ENCODE results near the gene B4GALT4.
"Not testable (repeated sequence)": the region's sequence is repeated elsewhere in the genome, so short reads cannot be mapped to it uniquely, and the experiment has no call there.

B4GALT4 gene

DNA sequence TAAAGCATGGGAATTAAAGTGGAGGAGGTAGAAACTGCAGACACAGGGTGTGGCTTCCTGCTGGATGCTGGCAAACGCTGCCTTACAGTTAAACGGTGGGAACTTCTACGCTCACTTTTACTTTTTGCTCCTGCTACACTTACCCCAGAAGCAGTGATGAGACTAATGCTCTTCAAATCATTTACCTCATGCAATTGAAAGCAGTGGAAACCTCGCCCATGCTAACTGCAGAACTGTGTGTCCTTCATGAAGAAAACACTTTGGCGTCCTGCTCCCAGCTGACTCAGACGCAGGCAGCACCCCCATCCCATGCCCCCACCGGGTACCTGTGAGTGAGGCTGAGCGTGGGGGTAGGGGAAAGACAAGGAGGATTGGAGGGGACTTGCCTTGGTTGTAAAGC lies 35.5 kb downstream of the B4GALT4 start:
- DNase-seq (ENCODE audit: low read depth in 2 of 2): no peak

DNA sequence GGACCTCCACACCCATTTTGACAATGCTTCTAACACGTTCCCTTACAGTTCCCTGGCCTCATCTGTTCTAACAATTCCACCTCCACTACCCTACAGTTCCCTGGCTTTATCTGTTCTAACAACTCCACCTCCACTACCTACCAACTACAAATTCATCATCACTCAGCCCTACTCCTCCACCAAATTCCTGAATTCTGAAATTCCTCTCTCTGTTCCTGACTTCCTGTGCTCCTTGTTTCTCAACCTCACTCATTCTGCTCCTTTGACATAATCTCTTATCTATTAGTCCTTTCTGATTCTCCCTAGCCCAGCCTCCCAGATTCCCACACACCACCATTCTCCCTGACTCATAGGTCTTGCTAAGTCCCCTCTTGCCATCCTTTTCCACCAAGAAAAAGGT lies 44.8 kb downstream of the B4GALT4 start:
- DNase-seq (ENCODE audit: low read depth in 2 of 2): no peak

DNA sequence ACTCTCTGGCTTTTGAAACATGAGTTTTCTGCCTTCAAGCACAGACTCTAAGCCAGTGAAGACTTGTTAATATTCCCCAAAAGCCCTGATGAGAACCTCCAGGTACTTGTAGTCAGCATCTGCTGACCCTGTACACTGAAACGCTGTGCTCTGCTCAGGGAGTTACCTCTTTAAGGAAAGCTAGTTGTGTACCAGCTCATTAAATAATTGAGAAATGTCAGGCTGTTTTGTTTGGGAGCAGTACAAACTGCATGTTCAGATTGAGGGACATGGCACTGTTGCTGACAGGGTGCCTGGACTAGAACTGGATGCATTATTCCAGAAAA lies 45.6 kb downstream of the B4GALT4 start:
- no peak for DNase-seq (ENCODE audit: low read depth in 2 of 2)

DNA sequence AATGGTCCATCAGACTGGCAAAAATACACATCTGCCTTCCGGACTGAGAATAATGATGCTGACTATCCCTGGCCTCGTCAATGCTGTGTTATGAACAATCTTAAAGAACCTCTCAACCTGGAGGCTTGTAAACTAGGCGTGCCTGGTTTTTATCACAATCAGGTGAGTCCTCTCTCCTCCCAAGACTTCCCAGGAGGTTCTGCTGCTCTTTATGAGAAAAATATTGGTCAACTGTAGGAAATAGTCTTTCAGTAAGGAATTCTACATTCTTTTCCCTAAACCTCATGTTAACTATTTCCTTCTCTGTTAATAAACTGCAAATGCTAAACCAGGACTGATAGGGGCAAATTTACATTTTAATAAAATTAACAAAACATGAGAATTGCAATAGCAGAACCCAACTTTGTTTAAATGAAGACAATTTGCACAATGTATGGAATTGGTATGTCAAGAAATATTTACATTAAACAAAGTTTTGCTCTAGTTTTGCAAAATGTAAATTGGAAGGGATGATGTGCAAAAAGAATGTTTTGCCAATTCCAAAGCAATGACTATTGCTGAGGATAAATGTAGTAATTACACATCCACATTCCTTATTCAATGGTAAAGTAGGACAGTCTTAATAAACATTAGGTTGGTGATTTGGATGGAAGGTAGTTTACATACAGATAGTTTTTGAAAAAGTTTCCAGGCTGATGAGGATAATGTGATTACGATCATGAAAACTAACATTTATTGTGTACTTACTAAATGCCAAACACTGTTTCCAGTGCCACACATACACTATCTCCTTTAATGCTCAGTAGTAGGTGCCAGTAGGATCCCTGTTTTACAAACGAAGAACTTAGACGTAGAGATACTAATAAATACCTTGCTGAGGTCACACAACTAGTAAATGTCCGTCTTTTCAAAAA lies 46.2 kb downstream of the B4GALT4 start:
- DNase-seq (ENCODE audit: low read depth in 2 of 2): no peak

DNA sequence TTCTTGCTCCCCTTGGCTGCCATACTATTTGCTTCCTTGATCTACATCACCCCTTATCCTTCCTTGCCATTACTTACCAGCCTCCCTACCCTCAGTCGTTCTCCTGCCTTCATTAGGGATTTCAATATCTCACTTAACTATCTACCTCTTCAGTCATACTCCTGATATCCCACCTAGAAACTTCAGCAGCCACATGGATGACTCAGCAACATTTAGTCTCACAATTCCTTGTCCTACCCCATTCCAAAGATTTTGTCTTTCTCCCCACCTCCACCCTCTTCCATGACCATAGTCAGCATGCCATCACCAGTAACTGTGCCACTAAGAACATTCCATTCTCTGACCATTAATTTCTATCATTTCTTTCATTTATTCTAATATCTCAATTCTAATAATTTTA lies 48.9 kb downstream of the B4GALT4 start:
- no peak for DNase-seq (ENCODE audit: low read depth in 2 of 2)

DNA sequence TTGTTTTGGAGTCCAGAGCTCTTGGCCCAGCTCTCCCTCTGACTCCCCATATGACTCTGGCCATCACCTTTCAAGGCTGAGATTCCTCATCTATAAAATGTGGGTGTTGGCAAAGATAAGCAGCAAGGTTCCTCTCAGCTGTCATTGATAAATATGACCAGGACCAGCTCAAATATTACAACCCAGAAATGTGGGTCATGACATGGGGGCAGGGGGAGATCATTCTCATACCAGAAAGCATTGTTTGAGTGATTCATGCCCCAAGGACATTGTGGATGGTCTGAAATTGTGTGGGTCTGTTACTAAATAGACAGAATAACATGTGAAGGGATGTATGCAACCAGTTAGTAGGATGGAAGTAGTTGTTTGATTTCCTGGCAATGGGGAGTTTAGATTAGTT lies 53.4 kb downstream of the B4GALT4 start:
- DNase-seq (ENCODE audit: low read depth in 2 of 2): no peak

DNA sequence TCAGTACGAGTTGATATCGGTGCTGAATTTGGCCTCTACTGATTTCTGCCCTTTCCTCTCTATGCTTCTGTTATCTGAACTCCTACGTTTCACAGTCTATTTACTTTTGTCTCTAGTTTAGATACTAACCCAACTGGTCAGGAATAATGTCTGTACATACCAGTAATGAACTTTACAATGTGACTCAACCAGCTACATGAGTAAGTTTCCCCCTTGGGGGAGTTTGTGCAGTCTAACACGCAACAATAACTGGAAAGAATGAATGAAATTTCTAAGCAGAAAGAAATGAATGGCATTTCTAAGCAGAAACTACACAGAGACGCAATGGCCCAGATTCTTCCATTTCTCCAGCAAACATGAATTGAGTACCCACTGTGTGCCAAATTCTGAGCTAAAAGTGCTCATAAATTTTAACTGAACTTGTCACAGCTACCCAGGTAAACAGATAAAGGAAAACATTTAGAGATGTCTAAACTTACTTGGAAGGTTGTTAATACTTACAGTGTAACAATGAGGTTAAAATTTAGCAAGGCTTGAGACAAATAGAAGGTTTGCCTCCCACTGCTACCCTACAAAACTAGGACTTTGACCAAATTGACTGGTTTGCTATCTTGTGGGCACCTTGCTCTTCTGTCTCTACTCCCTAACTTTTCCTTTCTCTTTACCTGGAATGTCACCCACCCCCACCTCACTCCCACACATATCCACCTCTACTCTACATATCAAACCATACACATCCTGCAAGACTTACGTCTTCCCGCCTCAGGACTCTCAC lies 55.7 kb downstream of the B4GALT4 start:
- DNase-seq (ENCODE audit: low read depth in 2 of 2): no peak

DNA sequence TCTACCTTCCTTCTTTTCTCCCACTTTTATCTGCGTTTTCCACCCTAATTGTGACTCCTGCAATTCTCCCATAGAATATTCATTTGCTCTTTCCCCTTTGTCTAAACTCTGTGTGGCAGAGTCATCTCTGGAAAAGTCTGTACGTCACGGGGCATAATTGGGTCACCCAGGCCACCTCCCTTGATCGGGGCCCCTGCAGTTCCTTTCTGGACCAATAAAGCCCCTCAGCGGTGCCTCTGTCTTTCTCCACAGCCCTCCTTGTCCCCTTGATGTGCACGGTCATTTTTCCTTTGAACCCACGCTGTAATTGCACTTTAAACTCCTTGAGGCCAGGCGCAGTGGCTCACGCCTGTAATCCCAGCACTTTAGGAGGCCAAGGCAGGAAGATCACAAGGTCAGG lies 56.6 kb downstream of the B4GALT4 start:
- no peak for DNase-seq (ENCODE audit: low read depth in 2 of 2)

DNA sequence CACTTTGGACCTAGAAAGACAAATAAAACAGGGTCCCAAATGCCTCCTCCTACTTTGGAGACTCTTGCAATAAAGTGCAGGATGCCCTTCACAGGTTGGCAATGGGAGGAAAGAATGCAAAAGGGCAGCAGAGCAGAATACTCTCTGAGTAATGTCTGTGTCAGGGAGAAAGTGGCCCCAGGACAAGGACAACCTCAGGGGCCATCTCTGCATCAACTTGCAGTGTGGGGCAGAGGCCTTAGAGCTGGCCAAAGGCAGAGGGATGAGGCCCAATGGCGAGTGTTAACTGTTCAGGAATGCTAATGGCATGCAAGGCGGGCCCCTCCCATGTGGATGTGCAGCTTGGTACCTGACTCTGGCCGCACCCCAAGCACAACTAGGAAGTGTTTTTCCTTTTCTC lies 58.9 kb downstream of the B4GALT4 start:
- DNase-seq (ENCODE audit: low read depth in 2 of 2): no peak

DNA sequence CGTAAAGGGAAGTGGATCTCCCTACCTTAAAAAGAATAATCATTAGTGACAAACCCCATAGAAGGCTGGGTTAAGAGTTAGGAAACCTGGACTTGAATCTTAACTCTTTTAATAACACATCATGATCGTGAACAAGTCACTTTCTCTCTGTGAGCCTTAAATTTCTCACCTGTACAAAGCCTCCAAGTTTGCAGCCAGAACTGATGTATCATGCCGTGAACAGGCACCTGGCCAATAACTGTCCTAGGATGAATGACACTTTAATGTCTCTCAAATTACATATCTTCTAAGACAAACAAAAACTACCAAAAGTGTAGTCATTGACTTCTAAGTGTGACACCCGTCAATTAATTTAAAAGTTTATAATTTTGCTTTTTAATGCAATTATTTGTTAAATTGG lies 63.4 kb downstream of the B4GALT4 start:
- no peak for DNase-seq (ENCODE audit: low read depth in 2 of 2)

DNA sequence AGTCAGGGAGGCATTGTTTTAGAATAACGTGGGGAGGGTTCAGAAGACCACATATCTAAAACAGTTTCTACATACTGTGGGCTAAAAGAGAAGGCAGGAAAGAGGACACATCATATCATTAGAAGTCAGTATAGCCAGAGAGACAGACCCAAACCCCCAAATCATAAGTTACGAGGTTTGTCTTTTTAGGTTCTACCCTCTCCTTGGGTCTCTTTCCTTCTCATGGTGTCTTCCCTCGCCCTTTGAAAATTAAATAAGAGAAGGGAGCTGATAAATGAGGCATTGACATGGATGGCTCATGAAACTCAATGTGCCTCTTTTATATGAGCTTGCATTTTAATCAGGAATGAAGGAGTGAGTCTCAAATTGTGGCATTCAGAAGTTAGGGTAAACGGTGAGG lies 63.9 kb downstream of the B4GALT4 start:
- no peak for DNase-seq (ENCODE audit: low read depth in 2 of 2)

DNA sequence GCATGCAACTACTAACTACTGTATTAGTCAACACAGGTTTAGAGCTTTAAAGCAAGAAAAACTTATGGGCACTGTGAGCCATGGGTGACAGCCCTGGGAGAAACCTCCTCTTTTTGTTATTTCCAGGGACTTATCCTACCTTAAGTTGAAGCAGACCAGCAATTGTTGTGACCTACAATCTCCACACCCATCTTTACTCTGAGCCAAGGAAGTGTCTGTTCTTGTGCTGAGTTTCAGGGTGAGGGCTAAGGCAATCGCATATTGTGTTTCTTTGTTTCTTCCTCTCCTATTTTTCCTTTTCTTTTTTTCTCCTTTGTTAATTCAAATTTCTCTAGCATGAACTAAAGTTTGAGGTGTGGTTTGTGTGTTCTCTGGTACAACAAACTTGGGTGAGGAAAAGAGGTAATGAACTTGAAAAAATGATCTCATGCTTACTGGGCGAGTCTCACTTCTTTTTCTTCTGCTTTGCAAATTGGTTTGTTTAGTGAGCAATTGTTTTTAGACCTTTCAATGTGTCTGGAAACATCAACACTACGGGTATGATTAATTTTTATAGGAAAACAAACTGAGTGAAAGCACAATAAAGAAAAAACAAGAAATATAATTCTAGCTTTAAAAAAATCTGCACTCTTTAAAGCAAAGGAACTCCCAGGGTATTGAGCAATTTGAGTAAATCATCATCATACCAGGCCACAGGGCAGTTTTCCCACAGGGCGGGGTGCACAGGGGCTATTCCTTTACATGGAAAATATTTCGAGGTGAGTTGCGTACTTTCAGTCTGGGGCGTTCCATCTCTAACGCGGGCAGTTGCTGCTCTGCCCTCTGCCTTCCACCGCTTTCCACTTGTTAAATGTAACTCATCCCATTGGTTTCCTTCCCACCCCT lies 64.6 kb downstream of the B4GALT4 start:
- DNase-seq (ENCODE audit: low read depth in 2 of 2): no peak

DNA sequence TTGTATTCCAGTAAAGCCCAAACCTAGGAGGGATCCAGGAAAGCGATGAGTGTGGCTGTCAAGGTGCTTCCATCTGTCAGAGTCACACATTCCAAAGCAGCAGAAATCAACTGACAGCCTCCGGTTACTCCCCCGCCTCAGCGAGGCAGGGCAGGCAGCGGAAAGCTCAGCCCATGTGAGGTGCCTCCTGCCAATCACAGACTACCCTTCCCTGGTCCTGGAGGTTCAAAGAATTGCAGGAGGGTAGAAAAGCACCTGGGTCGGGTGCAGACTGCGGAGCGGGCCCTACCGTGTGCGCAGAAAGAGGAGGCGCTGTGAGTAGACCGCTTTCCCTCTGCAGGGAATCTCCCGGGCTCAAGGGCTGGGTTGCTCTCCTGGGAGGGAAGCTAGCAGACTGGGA lies 67.4 kb downstream of the B4GALT4 start, which contains the start of gene UPK1B:
Gene UPK1B (plus strand): TSS at position 274 of the 400 bp plus-strand sequence. CDS start 13,144 bp downstream, outside the sequence.
- DNase-seq (ENCODE audit: low read depth in 2 of 2): no peak

DNA sequence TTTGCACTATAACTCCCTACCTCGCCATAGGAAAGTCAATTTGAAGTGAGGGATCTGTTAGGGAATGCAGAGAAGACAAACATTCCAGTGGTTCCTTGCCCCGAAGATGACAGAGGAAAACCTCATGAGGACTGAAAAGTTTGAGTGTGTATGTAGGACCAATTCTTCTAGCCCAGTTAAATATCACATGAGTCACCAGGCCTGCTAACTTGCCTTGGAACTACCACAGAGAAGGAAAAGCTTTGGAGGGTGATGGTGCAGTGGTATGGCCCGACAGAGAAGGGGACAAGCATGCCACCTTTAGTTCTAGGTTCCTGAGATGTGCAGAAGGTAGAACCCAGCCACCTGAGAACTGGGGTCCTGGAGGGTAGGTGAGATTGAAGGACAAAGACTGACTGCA lies 69.9 kb downstream of the B4GALT4 start:
- DNase-seq (ENCODE audit: low read depth in 2 of 2): no peak

DNA sequence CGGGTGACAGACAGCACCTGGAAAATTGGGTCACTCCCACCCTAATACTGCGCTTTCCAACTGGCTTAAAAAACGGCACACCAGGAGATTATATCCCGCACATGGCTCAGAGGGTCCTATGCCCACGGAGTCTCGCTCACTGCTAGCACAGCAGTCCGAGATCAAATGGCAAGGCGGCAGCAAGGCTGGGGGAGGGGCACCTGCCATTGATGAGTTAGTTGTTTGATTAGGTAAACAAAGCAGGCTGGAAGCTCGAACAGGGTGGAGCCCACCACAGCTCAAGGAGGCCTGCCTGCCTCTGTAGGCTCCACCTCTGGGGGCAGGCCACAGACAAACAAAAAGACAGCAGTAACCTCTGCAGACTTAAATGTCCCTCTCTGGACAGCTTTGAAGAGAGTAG lies 75.9 kb downstream of the B4GALT4 start:
- DNase-seq (ENCODE audit: low read depth in 2 of 2): not testable (repeated sequence)
